DND-41 (cell line): ENCODE results near the gene PRKACA.

Experiments
- EZH2 ChIP-seq: IDR thresholded peaks from 3 replicates; pipeline ENCODE4 v1.6.1; 2012; ENCODE audit warnings: borderline replicate concordance, low read depth, mild to moderate bottlenecking, moderate library complexity, low read length, inconsistent platforms; ENCODE audit not compliant: severe bottlenecking
- TF ChIP-seq, protein P1 (sequence below): IDR thresholded peaks from 2 replicates; pipeline ENCODE4 v1.5.1; 2012; ENCODE audit warnings: borderline replicate concordance, low read length, moderate library complexity, mild to moderate bottlenecking; ENCODE audit not compliant: poor library complexity, severe bottlenecking; ENCODE audit errors: extremely low read depth

GRCh38 chr19:14127929-14128509, 10.5 kb upstream of the PRKACA start:
- TF ChIP-seq, protein P1, sequence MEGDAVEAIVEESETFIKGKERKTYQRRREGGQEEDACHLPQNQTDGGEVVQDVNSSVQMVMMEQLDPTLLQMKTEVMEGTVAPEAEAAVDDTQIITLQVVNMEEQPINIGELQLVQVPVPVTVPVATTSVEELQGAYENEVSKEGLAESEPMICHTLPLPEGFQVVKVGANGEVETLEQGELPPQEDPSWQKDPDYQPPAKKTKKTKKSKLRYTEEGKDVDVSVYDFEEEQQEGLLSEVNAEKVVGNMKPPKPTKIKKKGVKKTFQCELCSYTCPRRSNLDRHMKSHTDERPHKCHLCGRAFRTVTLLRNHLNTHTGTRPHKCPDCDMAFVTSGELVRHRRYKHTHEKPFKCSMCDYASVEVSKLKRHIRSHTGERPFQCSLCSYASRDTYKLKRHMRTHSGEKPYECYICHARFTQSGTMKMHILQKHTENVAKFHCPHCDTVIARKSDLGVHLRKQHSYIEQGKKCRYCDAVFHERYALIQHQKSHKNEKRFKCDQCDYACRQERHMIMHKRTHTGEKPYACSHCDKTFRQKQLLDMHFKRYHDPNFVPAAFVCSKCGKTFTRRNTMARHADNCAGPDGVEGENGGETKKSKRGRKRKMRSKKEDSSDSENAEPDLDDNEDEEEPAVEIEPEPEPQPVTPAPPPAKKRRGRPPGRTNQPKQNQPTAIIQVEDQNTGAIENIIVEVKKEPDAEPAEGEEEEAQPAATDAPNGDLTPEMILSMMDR: no peak
- TF ChIP-seq EZH2: no peak
